H54 (cell line): Measurements from ENCODE around the gene RCBTB1.

Experiments used
- DNase-seq: peaks from one replicate; pipeline ENCODE4 v3.0.0; 2011; ENCODE audit warnings: low spot score, mixed read lengths; ENCODE audit not compliant: insufficient read length
- FAIRE-seq: peaks from 3 replicates; lab custom pipeline; 2011; peaks lifted over from hg19 to GRCh38; lab: Jason Lieb, UNC
- POLR2A ChIP-seq: IDR thresholded peaks from 2 replicates; pipeline ENCODE4 v1.6.1; 2011; ENCODE audit warnings: low read depth, mild to moderate bottlenecking, low read length

The RCBTB1 gene

DNA sequence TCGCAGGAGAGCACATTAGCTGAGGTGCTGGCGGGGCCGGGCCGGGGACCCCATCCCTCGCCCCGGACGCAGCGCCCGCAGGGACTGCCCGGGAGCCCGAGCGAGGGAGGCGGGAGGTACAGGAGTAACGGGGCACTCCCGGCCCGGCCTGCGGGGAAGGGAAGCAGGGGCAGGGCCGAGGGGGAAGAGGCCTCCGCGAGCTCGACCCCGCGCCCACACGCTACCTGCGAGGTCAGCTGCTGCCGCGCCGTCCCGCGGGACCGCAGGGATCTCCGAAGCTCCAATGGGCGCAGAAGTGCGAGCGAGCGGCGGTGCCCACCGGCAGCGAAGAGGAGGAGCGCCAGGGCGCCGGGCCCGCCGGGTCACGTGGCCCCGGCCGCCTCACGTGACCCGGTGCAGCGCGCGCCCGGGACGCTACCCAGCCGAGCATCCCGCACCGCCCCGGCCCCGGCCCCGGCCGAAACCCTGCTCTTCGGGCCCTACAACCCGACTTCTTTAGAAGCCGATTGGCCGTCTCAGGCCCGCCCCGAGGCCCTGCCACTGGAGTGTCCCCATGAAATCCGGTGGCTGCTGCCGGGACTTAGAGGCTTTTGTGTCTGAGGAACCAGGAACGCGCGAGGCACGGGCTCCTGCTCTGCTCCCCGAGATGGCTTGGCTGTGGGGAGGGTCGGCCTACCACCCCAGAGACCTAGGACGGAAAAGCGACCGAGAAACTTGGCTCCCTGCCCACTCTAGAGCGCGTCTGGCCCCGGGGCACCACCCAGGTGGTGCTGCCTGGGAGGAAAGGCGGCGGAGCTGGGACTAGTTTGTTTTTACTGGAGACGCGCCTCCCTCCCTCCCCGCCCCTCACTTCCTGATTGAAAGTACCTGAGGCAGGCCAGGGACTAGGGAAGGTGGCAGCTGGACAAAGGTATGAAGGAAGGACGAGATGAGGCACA is at the start of gene RCBTB1:
RCBTB1 (minus strand) TSS at position 339 of the 938 bp plus-strand sequence. CDS start 18,279 bp downstream, outside the sequence.
- FAIRE-seq: no peak

GRCh38 chr13:49633710-49634109 is 48.4 kb upstream of the RCBTB1 start:
- DNase-seq: no peak
- TF ChIP-seq POLR2A: no peak
- FAIRE-seq: no peak

More for the DNA sequence above, at the start of gene RCBTB1:
- TF ChIP-seq POLR2A: peak; percentile 71
- DNase-seq: peak; percentile 64

- DNase-seq: no peak
- FAIRE-seq: no peak
- TF ChIP-seq POLR2A: no peak
These were observed 46.8 kb upstream of the RCBTB1 start for GRCh38 chr13:49632156-49632555.

DNA sequence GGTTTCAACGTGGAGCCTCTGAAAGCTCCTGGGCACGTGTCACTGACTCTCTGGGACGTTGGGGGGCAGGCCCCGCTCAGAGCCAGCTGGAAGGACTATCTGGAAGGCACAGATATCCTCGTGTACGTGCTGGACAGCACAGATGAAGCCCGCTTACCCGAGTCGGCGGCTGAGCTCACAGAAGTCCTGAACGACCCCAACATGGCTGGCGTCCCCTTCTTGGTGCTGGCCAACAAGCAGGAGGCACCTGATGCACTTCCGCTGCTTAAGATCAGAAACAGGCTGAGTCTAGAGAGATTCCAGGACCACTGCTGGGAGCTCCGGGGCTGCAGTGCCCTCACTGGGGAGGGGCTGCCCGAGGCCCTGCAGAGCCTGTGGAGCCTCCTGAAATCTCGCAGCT is 45.2 kb upstream of the RCBTB1 start:
- no peak for TF ChIP-seq POLR2A
- FAIRE-seq (no peak), DNase-seq (no peak)

DNA sequence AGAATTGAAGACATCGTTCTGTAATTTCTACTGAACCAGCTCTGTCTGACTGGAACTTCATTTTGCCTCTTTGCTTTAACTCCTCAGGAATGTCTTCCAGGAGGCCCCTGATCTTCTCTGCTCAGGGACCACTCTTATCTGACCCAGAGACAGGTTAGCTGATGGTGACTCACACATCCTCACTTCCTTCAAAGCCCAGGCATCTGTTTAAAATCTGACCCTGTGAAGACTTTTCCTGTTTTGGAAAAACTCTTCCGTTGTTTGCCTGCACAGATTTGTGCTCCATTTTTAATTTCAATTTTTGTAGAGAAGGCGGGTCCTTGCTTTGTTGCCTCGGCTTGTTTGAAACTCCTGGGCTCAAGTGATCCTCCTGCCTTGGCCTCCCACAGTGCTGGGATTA is 44.6 kb upstream of the RCBTB1 start:
- DNase-seq (no peak), FAIRE-seq (no peak)
- no peak for TF ChIP-seq POLR2A

DNA sequence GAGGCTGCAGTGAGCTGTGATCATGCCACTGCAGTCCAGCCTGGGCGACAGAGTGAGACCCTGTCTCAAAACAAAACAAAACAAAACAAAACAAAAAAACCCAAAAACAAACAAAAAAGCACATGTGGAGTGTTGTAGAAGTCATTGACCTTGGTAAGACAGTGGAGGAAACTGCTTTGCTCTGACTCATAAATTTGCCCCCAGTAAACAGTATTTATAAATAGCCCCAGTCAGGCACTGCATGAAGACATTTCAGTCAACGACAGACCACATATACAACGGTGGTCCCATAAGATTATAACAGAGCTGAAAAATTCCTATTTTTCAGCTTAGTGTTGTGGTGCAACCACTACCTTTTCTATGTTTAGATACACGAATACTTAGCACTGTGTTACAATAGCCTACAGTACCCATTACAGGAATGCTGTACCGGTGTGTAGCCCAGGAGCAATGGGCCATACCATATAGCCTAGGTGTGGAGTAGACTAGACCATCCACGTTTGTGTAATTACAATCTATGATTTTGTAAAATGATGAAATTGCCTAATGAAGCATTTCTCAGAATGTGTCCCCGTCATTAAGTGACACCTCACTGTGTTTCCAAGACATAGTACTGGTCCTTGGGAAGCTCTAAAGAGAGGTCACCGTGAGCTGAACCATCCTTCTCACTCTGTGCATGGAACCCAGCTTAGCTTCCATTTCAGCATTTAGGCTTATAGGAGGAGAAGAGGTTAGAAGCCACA is 44.0 kb upstream of the RCBTB1 start:
- TF ChIP-seq POLR2A: no peak
- no peak for FAIRE-seq
- no peak for DNase-seq

- DNase-seq (no peak), FAIRE-seq (no peak)
- no peak for TF ChIP-seq POLR2A
These were observed 42.7 kb upstream of the RCBTB1 start, which contains the start of gene ARL11 for GRCh38 chr13:49627831-49628652. ARL11 (plus strand) TSS chr13:49628507; CDS start chr13:49630448, 1,941 bp downstream.

DNA sequence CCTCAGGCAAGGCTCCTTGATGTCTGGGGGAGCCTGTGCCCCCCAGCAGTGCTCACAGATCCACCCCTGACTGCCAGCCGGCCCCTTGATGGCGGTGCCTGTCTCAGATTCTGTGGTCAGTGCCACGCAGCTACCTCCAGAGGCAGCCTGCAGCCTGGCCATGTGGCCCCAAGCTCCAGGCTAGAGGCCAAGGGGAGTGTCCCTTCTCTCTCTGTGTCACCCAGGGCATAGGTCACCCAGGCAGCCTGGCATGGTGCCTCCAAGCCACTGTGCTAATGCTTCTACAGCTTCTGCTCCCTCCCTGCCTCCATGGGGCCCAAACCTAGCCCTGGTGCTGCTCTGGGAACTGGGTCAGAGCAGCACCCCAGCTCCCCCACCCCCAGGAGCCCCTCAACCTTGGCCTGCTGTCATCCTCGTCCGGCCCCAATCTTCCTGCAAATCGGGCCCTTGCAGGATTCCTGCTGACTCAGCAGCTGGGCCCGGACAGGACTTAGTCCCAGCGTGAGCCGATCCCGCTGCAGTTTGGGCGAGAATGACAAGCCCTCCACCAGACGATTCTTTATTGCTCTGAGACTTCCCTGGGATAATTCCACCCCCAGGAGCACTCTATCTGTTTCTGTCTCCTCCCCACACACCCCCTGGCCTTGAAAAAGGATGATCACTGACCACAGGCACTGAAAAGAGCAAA is 40.2 kb upstream of the RCBTB1 start:
- TF ChIP-seq POLR2A: no peak
- DNase-seq: peak; percentile 29

DNA sequence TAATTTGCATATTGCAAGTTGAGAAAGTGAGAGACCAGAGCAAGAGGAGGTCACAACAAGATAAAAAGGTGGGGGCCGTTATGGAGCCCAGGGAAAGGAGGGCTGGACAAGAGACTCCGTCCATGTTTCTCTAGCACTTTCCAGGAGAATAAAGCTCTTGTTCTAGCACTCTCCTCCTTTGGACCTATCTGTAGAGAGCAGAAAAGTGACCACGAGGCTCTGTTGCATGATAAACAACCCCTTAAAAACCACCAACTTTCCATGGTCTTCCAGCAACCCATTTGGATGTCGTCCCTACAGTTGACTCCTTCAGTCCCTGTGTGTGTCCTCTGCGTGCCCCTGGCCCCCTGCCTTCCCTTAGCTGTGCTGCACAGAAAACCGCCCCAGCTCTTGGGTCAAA is 38.9 kb upstream of the RCBTB1 start:
- FAIRE-seq: no peak
- TF ChIP-seq POLR2A: no peak
- DNase-seq: no peak

More for the DNA sequence above, 40.2 kb upstream of the RCBTB1 start:
- FAIRE-seq: no peak

- FAIRE-seq (no peak), DNase-seq (no peak)
- TF ChIP-seq POLR2A: no peak
These were observed 37.0 kb upstream of the RCBTB1 start for GRCh38 chr13:49622174-49622946.

GRCh38 chr13:49620170-49620621 is 34.8 kb upstream of the RCBTB1 start:
- no peak for FAIRE-seq
- no peak for DNase-seq
- TF ChIP-seq POLR2A: no peak

- TF ChIP-seq POLR2A: no peak
- no peak for FAIRE-seq
- DNase-seq: no peak
These were observed 31.3 kb upstream of the RCBTB1 start for GRCh38 chr13:49616676-49617065.
